SK-MEL-5 (cell line): ENCODE data around the gene CD47. TPM values are rescaled to one million over a fixed set of nuclear protein-coding genes. Genes with fewer than 3 reads are reported as not detected.

Experiments used
- DNase-seq: peaks from one replicate; pipeline ENCODE4 v3.0.0-alpha.2; 2016; ENCODE audit warnings: low read depth, low spot score
- in situ Hi-C: cut with HindIII; loops from 2 replicates; pipeline ENCODE4 v1.10.0; 2016; ENCODE audit warnings: low sequenced_read_pairs, high pct_unique_total_duplicates, low pct_unique_long_range_greater_than_20kb
- polyA plus RNA-seq, 2 experiments: library from polyadenylated mRNA; depleted of rRNA; stranded (reverse); fragments of >200 nt; gene quantifications; 2 replicates each; pipeline ENCODE4 v1.2.3, GENCODE V29; 2015
- total RNA-seq: library from RNA; depleted of rRNA; stranded (reverse); fragments of >200 nt; shearing (Covaris generic); gene quantifications from 2 replicates; pipeline ENCODE4 v1.2.3, GENCODE V29; 2014; rRNA removed

The CD47 gene
- 138 and 169 TPM in 2 replicates for total RNA-seq
- 91.0 and 98.9 TPM in 2 replicates for polyA plus RNA-seq (2015; cell fraction: cytosol; rRNA removed)
- polyA plus RNA-seq (2015; cell fraction: nucleus; rRNA removed): 52.1 and 64.2 TPM in 2 replicates

DNA sequence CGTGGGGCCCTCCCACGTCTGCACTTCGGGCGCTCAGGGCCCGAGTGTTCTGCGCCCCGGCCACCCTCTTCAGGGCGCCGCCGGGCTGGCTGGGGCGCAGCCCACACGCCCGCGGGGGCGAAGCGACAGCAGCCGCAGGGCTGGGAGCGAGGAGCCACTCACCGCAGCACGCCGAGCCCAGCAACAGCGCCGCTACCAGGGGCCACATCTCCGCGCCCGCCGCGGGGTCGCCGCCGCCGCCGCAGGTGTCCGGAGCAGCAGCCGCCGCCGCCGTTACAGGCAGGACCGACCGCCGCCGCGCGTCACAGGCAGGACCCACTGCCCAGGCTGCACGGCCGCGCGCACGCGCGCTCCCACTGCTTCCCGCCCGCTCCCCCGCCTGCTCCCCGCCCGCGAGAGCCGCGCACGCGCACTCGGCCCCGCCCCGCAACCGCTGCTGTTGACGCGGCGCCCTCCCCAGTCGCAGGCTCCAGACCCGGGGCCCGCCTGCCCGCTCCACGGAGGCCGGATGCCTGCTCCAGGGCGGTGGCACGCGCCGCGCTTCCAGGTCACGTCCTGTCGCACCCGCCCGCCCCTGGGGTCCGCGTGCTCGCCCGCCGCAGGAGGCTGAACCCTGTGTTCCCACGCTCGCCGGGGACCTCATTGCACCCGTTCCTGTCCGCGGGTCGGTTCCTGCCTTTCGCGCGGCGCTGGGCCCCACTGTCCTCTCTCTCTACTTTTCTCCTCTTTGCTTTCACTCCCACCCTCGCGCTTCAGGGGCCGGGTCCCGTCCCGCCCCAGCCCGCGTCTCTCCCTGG, at the start of gene CD47:
TSS of gene CD47 (minus strand) at position 331 of the 797 bp plus-strand sequence. CDS start at position 208, 123 bp downstream.
- in situ Hi-C loops: no loop called here
- DNase-seq: peak; percentile 86

DNA sequence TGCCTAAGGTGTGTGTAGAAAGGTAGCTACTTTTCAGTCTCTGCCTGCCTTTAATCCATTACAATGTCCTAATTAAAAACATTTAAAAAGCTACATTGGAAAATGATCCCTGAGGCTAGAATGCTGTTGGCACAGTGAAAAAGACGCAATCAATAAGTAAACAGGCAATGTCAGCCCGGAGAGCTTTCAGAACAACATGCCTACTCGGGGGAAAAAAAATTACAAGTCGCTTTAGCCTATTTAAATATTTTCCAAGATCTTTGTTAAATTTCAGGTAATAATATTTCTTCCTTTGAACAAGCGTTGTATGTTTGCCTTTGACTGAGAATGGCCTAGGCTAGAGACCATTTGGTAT, 46.6 kb upstream of the CD47 start:
- in situ Hi-C loops: no loop called here
- no peak for DNase-seq

DNA sequence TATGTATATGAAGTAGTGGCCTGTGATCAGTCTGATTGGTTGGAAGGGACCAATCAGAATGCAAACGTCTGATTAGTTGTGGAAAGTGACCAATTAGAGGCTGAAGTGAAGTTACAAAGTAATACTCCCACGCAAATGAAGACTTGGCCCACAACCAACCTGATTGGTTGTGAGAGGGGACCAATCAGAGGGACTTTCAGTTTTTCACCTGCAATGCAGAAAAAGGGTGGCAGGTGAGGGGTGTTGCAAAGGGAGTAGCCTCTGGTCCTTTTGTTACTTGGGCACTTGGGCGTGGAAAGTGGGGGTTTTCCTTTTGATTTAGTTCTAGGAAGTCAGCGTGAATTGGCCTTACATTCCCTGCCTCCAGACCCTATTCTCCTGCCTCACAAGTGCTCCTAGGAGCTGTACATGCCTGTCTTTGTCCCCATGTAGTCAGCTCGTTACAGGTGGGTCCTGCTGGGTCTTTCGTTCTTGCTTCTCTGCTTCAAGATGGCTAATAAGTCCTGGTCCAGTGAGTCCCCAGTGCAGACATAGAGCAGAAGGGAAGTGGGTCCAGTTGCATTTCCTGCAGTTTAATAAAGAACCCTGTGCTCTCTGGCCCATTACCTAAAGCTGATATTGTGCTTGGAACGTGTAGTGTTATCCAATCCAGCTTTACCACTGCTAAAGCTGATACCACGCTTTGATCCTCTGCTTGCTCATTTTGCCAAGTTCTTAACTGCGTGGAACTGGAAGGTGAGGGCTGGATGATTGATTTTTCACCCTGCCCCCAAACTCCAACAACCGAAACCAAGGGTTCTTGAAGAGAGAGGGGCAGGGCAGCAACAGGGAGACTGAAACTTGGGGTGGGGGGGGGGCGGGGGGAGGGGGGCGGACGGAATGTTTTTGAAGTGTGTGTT, 46.0 kb upstream of the CD47 start:
- in situ Hi-C loops: no loop called here

DNA sequence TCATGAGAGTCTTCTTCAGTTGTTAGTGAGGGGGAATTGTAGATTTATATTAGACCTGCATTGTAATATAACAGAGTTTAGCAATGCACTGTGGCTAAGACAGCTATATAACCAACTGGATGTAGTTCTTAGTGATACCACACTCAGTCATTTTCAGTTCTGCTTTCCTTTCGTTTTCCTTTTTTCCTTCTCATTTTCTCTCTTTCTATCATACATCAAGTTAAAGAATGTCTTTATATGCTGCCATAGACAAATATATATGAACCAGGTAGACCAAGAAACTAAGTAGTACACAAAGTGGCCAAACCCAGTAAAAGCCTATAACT, 43.7 kb upstream of the CD47 start:
- in situ Hi-C loops: no loop called here
- no peak for DNase-seq

More for the DNA sequence above, 46.0 kb upstream of the CD47 start:
- no peak for DNase-seq

DNA sequence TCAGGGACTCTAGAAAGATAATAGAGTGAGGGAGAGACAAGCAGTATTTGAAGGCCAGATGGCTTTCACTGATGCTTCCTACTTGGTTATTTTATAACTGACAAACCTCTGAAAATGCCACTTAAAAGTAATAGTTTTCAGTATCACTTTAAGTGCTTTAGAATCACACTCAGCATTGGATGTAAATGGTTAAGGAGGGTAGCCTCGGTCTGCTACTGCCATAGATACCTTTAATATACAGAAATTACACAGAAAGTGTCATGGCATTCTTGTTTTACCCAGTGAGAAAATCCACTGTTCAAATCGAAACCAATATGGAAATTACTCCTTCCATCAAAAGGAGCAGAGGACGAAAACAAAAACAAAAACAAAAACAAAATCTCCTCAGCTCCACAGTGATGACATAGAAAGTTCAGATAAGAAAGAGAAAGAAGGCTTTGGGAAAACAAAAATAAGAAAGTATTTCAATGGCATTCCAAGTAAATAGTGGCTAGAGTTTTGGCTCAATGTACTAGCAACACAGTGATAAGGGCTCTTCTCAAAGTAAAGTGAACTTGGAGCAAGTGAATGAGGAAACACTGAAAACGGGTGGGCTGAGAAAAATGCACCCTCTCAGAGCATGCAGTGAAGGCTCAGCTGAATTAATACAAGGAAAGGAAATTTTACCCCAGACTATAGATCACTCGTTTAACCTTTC, 43.2 kb upstream of the CD47 start:
- DNase-seq: no peak
- in situ Hi-C loops: no loop called here

DNA sequence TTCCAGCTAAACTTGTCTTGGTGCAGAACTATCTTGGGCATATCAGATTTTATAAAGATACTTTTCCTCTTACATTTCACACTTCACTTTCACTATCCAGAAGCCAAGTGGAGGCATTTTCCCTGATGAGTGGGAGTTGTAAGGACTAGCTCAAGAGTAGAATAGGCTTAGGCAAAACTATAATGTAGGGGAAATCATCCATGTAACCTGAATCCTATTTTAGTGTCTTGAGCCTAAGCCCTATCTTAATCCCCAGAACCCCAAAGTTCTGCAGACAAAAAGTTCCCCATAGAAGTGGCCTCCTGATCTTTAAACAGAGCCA, 42.2 kb upstream of the CD47 start:
- in situ Hi-C loops: no loop called here
- no peak for DNase-seq

DNA sequence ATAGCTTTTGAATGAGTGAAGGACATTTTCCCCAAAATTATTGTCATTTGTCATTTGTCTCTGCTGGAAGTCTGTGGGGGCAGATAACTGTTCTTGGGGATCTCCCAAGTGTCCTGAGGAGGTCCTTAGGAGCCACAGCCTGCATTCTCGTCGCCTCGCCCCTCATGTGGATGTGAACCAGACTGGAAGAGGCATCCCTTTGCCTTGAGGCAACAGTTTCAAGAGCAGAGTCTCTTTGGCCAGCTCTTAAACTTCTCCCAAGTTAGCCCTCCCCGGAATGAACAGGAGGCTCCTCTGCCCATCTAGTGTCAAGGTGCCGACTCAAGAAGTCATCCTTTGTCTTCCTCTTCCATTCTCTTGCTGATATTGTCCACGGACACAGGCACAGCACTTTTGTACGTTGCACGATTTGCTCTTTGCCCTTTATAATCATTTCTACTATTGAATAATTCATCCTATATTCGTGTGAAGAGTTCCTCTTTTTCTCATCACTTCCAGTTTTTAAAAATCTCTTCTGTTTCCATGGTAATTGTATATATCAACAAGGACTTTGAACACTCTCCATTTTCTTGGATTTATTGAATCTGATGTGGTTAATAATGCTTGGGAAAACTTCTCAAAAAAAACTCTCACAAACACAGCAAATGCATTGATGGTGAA, 40.8 kb upstream of the CD47 start:
- DNase-seq: no peak
- in situ Hi-C loops: no loop called here

DNA sequence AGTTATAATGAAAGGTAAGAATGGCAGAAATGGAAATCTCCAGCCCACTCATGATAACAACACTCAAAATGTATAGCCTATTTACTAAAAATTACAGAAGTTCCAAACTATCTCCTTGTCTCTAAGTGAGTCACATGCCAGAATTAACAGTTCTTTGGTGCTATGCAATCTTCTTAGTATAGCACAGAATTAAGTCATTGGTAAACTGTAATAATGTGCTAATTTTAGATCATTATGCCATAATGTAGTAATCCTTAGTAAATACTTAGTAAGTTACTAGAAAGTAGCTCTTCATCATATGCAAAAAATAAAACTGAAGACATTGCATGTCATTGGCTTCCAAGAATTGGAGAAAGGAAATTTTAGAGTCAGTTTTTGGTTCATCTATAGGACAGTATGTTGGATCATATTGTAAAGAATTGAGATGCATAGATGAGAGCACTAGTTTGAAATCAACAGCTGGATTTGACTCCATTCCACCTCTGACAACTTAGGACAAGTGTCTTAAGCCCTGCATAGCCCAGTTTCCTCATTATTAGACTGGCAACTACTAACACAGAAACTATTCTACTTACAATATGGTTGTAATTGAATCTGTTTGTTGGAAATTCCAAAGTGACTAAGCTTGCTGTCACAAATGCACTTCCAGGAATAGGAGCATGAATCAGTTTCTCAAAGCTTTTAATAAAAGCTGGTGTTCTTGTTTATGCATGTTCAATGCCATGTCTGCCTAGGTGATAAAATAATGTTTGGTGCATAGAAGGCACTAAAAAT, 40.1 kb upstream of the CD47 start:
- no peak for DNase-seq
- in situ Hi-C loops: no loop called here

DNA sequence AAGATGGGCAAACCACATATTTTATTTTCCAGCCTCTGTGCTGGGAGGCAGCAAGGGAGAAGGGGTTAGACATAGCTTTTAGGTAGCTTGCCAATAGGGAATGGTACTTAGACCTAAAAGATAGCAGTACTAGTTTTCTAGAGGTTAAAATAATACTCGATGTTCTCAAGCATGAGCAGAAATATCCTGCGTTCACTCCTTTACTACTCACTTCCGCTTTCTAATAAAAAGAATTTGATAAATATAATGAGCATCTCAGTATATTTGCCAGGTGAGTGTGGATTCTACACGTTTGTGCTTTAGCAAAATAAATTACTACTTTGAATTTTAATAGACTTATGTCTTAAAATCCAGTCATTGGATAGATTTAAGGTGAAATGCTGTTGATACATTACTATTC, 39.4 kb upstream of the CD47 start:
- DNase-seq: no peak
- in situ Hi-C loops: no loop called here

DNA sequence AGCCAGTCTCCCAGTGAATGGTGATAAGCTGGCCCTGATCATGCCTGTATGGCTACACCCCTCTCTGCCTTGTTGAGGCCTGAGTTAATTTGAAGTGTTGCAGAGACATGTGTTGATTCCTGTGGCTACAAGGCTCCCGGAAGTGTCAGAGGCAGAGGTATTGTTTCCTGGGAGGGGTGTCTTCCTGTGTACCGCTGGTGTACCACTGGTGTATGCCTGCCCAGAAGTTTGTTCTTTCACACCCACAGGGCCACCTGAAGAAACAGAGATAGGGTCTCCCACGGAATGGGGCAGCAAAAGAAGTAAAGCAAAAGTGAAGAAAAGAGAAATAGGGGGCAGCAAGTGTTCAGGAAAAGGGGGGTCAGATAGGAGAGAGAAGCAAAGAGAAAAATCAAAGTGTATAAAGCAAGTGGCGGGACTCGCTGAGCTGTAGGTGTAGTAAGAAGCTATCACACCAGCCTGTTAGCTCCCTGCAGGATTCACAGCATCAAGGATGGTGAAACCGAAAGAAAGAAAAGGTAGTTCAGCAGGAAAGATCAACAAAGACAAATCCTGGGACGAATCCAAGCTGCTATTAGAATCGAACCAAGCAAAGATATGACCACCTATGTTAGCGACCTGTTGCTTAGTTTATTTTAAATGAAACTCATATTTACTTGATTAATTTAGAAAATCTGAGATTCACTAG, 36.6 kb upstream of the CD47 start:
- no peak for DNase-seq
- in situ Hi-C loops: no loop called here

DNA sequence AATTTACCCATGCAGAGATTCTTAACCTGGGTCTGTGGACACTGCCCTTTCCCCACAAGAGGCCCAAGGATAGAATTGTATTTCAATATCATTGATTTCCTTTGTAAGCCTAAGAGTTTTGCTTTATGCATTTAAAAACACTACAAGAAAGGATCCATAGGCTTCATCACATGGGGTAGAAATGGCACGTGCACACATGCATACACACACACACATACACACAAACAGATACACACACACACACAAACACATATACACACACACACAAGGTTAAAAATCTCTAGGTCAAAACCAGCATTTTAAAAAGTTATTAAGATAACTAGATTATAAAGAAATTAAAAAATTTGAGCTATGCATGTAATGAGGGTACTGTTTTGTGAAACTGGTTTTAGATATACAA, 35.5 kb upstream of the CD47 start:
- DNase-seq: no peak
- in situ Hi-C loops: no loop called here

DNA sequence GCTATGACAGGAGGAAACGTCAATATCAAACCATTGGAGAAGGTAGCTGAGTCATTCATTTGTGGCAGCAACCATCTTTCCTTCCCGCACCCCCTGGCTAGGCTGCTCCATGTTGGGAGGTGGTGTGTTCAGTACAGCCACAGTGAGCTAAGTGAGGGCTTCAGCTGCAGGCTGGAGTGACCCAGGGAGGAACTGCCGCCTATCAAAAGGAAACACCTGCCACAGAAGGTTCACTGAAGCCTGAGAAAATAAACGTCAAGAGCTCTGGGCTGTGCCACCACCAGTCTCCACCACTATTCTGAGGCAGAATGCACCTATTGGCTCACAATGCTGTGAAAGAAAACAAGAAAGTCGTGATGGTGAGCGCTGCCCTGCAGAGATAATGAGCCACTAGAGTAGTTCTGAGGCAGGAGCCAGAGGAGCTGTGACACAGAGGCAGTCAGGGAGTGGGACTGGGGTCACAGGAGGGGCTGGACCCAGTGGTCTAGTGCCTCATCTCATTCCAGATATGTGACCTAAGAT, 34.8 kb upstream of the CD47 start:
- in situ Hi-C loops: no loop called here
- DNase-seq: no peak

DNA sequence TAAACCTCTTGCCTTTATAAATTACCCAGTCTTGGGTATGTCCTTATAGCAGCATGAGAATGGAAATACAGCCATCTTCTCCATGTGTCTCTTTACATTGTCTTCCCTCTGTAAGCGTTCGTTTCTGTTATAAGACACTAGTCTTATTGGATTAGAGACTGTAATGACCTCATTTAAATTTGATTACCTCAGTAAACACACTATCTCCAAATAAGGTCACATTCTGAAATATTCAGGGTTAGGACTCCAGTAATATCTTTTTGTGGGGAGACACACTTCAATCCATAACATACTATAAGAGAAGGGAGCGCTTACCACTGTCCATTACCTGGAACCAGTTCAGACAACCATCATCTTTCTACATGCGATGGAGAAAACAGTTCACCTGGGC, 34.3 kb upstream of the CD47 start:
- DNase-seq: no peak
- in situ Hi-C loops: no loop called here

DNA sequence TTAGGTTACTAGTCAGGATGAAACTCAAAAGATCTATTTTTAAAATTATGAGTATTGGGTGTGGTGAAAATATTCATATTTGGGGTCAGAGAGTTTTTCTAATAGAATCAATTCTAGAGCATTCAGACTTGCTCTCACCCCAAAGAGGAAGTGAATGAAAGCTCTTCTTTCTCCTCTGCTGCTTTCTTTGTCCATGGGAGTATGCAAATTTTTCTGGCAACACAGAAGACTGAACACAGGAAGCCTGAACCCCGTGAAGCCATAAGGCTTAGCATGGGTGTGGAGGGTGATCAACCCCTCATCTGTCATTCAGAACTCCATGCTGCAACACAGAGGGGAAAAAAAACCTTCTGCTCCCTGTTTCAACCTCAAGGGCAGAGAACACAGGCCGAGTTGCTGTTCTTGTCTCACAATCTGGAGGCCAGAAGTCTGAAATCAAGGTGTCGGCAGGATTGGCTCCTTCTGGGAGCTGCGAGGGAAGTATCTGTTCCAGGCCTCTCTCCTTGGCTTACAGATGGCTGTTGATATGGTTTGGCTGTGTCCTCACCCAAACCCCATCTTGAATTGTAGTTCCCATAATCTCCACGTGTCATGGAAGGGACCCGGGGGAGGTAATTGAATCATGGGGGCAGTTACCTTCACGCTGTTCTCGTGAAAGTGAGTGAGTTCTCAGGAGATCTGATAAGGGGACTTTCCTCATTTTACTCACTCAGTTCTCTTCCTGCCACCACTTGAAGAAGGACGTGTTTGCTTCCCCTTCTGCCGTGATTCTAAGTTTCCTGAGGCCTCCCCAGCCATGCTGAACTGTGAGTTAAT, 33.7 kb upstream of the CD47 start:
- DNase-seq: no peak
- in situ Hi-C loops: no loop called here

DNA sequence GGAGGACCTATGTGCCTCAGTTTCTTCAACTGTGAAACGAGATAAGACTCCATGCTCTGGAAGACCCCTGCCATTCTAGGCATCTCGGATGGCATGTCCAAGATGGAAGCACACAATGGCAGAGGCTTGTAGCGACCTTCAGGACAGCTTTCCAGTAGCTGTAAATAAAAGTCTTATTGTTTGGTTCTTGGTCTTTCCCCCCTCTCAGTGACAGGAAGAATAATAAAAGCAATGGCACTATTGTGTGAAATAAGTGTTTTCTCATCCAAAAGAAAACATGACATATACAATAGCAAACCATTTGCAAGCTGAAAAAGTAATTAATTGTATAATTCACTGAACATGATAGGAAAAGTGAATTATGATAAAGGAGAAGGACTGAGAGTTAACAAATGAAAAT, 32.5 kb upstream of the CD47 start:
- DNase-seq: peak; percentile 28
- in situ Hi-C loops: no loop called here

DNA sequence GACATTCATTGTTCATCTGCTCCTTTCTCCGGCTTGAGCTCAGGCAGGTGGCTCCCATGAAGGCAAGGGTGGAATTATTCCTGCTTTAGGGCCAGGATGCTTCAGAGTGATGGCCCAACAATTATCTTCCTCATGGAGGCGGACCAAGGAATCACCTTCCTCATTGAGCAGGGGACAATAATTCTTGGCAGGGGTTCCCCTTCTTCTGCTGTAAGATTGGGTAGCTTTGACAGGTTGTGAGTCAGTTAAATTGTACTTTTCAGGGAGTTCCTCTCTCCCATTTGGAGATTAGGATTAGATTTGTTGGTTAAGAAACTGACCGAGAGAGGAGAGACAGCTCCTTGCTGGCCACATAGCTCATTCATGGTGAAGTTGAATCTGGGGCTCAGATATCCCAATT, 31.4 kb upstream of the CD47 start:
- no peak for DNase-seq
- in situ Hi-C loops: no loop called here
